Measurements from ENCODE around the gene SIRT7. TPM values are rescaled to one million over a fixed set of nuclear protein-coding genes. Genes with fewer than 3 reads are reported as not detected.

The SIRT7 gene
- total and polyA plus RNA-seq, 8 donors = 9.6 to 40.2 (median 13.5) TPM

GRCh38 chr17:81863123-81863675 lies 54.8 kb downstream of the SIRT7 start:
- peaks cover 0 to 9% (median 8%) of the 10 kb centered on the region in 3 donors for H3K36me3 ChIP-seq
- FAIRE-seq = no peak
- TF ChIP-seq CTCF (IDR thresholded peaks at IDR 0.05) = no peak

More at GRCh38 chr17:81863123-81863675, 54.8 kb downstream of the SIRT7 start:
- Histone ChIP-seq H3K4me1 (peaks cover 27 to 51% (median 34%) of the 10 kb centered on the region in 3 donors), H3K27me3 (no peaks in the 10 kb centered on the region), H3K9me3 (no peaks in the 10 kb centered on the region), H3K4me3 (peak overlapping the region in 2 of 4 donors; percentile 64 to 70), H3K27ac (peak overlapping the region; percentile 91 to 98 (median 96))
- DNase-seq = peak in 2 of 6 donors; percentile 50 to 54
- intact Hi-C loops (cut with DNase I) = no loop called here
- 44 to 51% methylated on average over 6 of the region's 6 CpGs for WGBS, 2 donors
- ATAC-seq = no peak

Other genes starting within 250 kb of the SIRT7 start
- gene ARL16, start 234.4 kb downstream of the SIRT7 start, total RNA-seq = 10 to 100 TPM; 10.5 to 18.3 (median 13.1) TPM
- gene ARL16, start 234.4 kb downstream of the SIRT7 start, polyA plus RNA-seq = 100 to 1,000 TPM; 102 to 119 TPM
- 10 to 100 TPM; 39.3 to 56.6 (median 43.0) TPM for gene HGS, start 234.2 kb downstream of the SIRT7 start, total RNA-seq
- 100 to 1,000 TPM; 135 to 174 TPM for gene HGS, start 234.2 kb downstream of the SIRT7 start, polyA plus RNA-seq
- 10 to 100 TPM; 18.1 to 46.6 (median 23.7) TPM for gene MRPL12, start 214.8 kb downstream of the SIRT7 start, total RNA-seq
- 10 to 100 TPM; 48.8 to 98.7 TPM for gene MRPL12, start 214.8 kb downstream of the SIRT7 start, polyA plus RNA-seq
- gene SLC25A10, start 205.9 kb downstream of the SIRT7 start, total RNA-seq = 10 to 100 TPM; 12.0 to 40.1 (median 17.3) TPM
- 10 to 100 TPM; 34.6 to 55.8 TPM for gene SLC25A10, start 205.9 kb downstream of the SIRT7 start, polyA plus RNA-seq
- 1 to 10 TPM in 2 of 6 donors, under 1 TPM in 3, not detected in 1; 0.28 to 2.1 (median 0.79) TPM for gene GCGR, start 114.0 kb downstream of the SIRT7 start, total RNA-seq
- gene GCGR, start 114.0 kb downstream of the SIRT7 start, polyA plus RNA-seq = 10 to 100 TPM in 1 of 2 donors, 1 to 10 TPM in 1; 7.3 to 22.7 TPM
- gene MCRIP1, start 84.9 kb downstream of the SIRT7 start, total RNA-seq = 10 to 100 TPM; 28.9 to 64.0 (median 50.2) TPM
- 100 to 1,000 TPM; 133 to 203 TPM for gene MCRIP1, start 84.9 kb downstream of the SIRT7 start, polyA plus RNA-seq
- gene PPP1R27, start 83.1 kb downstream of the SIRT7 start, total RNA-seq = under 1 TPM in 1 of 6 donors, not detected in 5; 0.19 TPM
- gene PPP1R27, start 83.1 kb downstream of the SIRT7 start, polyA plus RNA-seq = 1 to 10 TPM; 1.1 to 1.5 TPM
- gene P4HB, start 57.6 kb downstream of the SIRT7 start, total RNA-seq = 1,000 to 10,000 TPM; 1,057 to 2,130 (median 1,556) TPM
- 1,000 to 10,000 TPM in 1 of 2 donors, 100 to 1,000 TPM in 1; 876 to 1,399 TPM for gene P4HB, start 57.6 kb downstream of the SIRT7 start, polyA plus RNA-seq
- 100 to 1,000 TPM in 5 of 6 donors, 10 to 100 TPM in 1; 99.5 to 170 (median 160) TPM for gene ARHGDIA, start 46.8 kb downstream of the SIRT7 start, total RNA-seq
- gene ARHGDIA, start 46.8 kb downstream of the SIRT7 start, polyA plus RNA-seq = 100 to 1,000 TPM; 157 to 225 TPM
- 10 to 100 TPM; 14.4 to 27.8 (median 23.4) TPM for gene ALYREF, start 26.6 kb downstream of the SIRT7 start, total RNA-seq
- gene ALYREF, start 26.6 kb downstream of the SIRT7 start, polyA plus RNA-seq = 10 to 100 TPM; 10.3 to 22.6 TPM
- 10 to 100 TPM; 33.3 to 45.5 (median 42.5) TPM for gene ANAPC11, start 26.5 kb downstream of the SIRT7 start, total RNA-seq
- 100 to 1,000 TPM in 1 of 2 donors, 10 to 100 TPM in 1; 95.1 to 112 TPM for gene ANAPC11, start 26.5 kb downstream of the SIRT7 start, polyA plus RNA-seq
- under 1 TPM in 4 of 6 donors, not detected in 2; 0.19 to 0.62 (median 0.34) TPM for gene NPB, start 15.9 kb downstream of the SIRT7 start, total RNA-seq
- under 1 TPM; 0.34 to 0.45 TPM for gene NPB, start 15.9 kb downstream of the SIRT7 start, polyA plus RNA-seq
- gene PCYT2, start 6.8 kb downstream of the SIRT7 start, total RNA-seq = 10 to 100 TPM in 5 of 6 donors, 1 to 10 TPM in 1; 9.0 to 20.7 (median 15.0) TPM
- gene PCYT2, start 6.8 kb downstream of the SIRT7 start, polyA plus RNA-seq = 10 to 100 TPM; 22.3 to 35.3 TPM
- 10 to 100 TPM in 1 of 6 donors, 1 to 10 TPM in 5; 6.4 to 11.1 (median 8.0) TPM for gene MAFG, start 9.6 kb upstream of the SIRT7 start, total RNA-seq
- gene MAFG, start 9.6 kb upstream of the SIRT7 start, polyA plus RNA-seq = 1 to 10 TPM; 6.9 to 8.2 TPM
- 100 to 1,000 TPM in 1 of 6 donors, 10 to 100 TPM in 5; 30.6 to 158 (median 52.3) TPM for gene PYCR1, start 19.1 kb upstream of the SIRT7 start, total RNA-seq
- 10 to 100 TPM; 25.4 to 36.9 TPM for gene PYCR1, start 19.1 kb upstream of the SIRT7 start, polyA plus RNA-seq
- not detected for gene MYADML2, start 29.1 kb upstream of the SIRT7 start, total RNA-seq
- not detected for gene MYADML2, start 29.1 kb upstream of the SIRT7 start, polyA plus RNA-seq
- gene NOTUM, start 43.0 kb upstream of the SIRT7 start, total RNA-seq = under 1 TPM in 5 of 6 donors, not detected in 1; 0.14 to 0.44 (median 0.16) TPM
- gene NOTUM, start 43.0 kb upstream of the SIRT7 start, polyA plus RNA-seq = under 1 TPM; 0.21 to 0.27 TPM
- 10 to 100 TPM; 12.2 to 25.7 (median 16.2) TPM for gene ASPSCR1, start 59.5 kb upstream of the SIRT7 start, total RNA-seq
- gene ASPSCR1, start 59.5 kb upstream of the SIRT7 start, polyA plus RNA-seq = 10 to 100 TPM; 70.8 to 78.8 TPM
- 10 to 100 TPM; 14.0 to 28.6 (median 16.4) TPM for gene CENPX, start 104.7 kb upstream of the SIRT7 start, total RNA-seq
- 10 to 100 TPM; 43.6 to 62.4 TPM for gene CENPX, start 104.7 kb upstream of the SIRT7 start, polyA plus RNA-seq
- 1 to 10 TPM; 5.3 to 9.9 (median 6.2) TPM for gene LRRC45, start 105.1 kb upstream of the SIRT7 start, total RNA-seq
- gene LRRC45, start 105.1 kb upstream of the SIRT7 start, polyA plus RNA-seq = 10 to 100 TPM; 20.0 to 21.6 TPM
- 1 to 10 TPM in 5 of 6 donors, under 1 TPM in 1; 0.97 to 3.3 (median 1.9) TPM for gene RAC3, start 113.5 kb upstream of the SIRT7 start, total RNA-seq
- 10 to 100 TPM in 1 of 2 donors, 1 to 10 TPM in 1; 6.0 to 12.6 TPM for gene RAC3, start 113.5 kb upstream of the SIRT7 start, polyA plus RNA-seq
- 10 to 100 TPM; 34.8 to 87.4 (median 51.1) TPM for gene DCXR, start 119.5 kb upstream of the SIRT7 start, total RNA-seq
- 100 to 1,000 TPM in 1 of 2 donors, 10 to 100 TPM in 1; 86.7 to 108 TPM for gene DCXR, start 119.5 kb upstream of the SIRT7 start, polyA plus RNA-seq
- gene RFNG, start 133.6 kb upstream of the SIRT7 start, total RNA-seq = 10 to 100 TPM; 18.2 to 30.8 (median 28.4) TPM
- 10 to 100 TPM; 57.9 to 59.1 TPM for gene RFNG, start 133.6 kb upstream of the SIRT7 start, polyA plus RNA-seq
- gene GPS1, start 133.7 kb upstream of the SIRT7 start, total RNA-seq = 10 to 100 TPM; 43.0 to 61.9 (median 49.1) TPM
- 100 to 1,000 TPM; 142 to 149 TPM for gene GPS1, start 133.7 kb upstream of the SIRT7 start, polyA plus RNA-seq
- 10 to 100 TPM; 56.0 to 89.2 (median 63.7) TPM for gene DUS1L, start 147.6 kb upstream of the SIRT7 start, total RNA-seq
- 100 to 1,000 TPM; 138 to 186 TPM for gene DUS1L, start 147.6 kb upstream of the SIRT7 start, polyA plus RNA-seq
- gene FASN, start 180.1 kb upstream of the SIRT7 start, total RNA-seq = 10 to 100 TPM; 12.4 to 69.4 (median 31.5) TPM
- 10 to 100 TPM; 31.8 to 50.2 TPM for gene FASN, start 180.1 kb upstream of the SIRT7 start, polyA plus RNA-seq